CD14-positive monocyte (primary cell): ENCODE data around the gene FNDC3B. TPM values are rescaled to one million over a fixed set of nuclear protein-coding genes. Genes with fewer than 3 reads are reported as not detected.

Source experiments
- DNase-seq, 3 donors: peaks; one replicate each; pipeline ENCODE4 v3.0.0-alpha.2; 2011 to 2022
- H2AFZ ChIP-seq: 2 replicates; pipeline ENCODE4 v1.6.0; 2012; ENCODE audit warnings: mild to moderate bottlenecking, low read depth, low read length, inconsistent platforms; ENCODE audit not compliant: insufficient read depth, poor library complexity, severe bottlenecking
- H3K27ac ChIP-seq, 2 donors: 1 replicate in 1 of 2; 2 replicates in 1 of 2; pipeline ENCODE4 v1.5.1; 2012 to 2013; ENCODE audit warnings: low read length in 2 of 2, control low read depth in 1 of 2, inconsistent platforms in 1 of 2, low read depth in 1 of 2, mild to moderate bottlenecking in 1 of 2
- H3K27me3 ChIP-seq, 2 donors: one replicate each; pipeline versions ENCODE4 v1.6.0 to v1.6.1; 2011 to 2013; ENCODE audit warnings: low read length in 2 of 2; ENCODE audit not compliant: control insufficient read depth in 2 of 2, insufficient read depth in 2 of 2
- H3K36me3 ChIP-seq, 2 donors: replicated peaks in 1 of 2; 1 replicate in 1 of 2; 2 replicates in 1 of 2; pipeline versions ENCODE4 v1.5.1 to v1.6.1; 2012 to 2013; ENCODE audit warnings: low read length in 2 of 2, control low read depth in 1 of 2, inconsistent platforms in 1 of 2, mild to moderate bottlenecking in 1 of 2; ENCODE audit not compliant: insufficient read depth in 2 of 2, control insufficient read depth in 1 of 2
- H3K4me1 ChIP-seq, 2 donors: 1 replicate in 1 of 2; 2 replicates in 1 of 2; pipeline versions ENCODE4 v1.5.1 to v1.6.1; 2012 to 2013; ENCODE audit warnings: low read length in 2 of 2, control low read depth in 1 of 2, inconsistent platforms in 1 of 2, mild to moderate bottlenecking in 1 of 2, moderate library complexity in 1 of 2; ENCODE audit not compliant: insufficient read depth in 2 of 2, control insufficient read depth in 1 of 2
- H3K4me2 ChIP-seq: replicated peaks from 2 replicates; pipeline ENCODE3; 2012; ENCODE audit warnings: low read length, moderate library complexity, mild to moderate bottlenecking; ENCODE audit not compliant: poor library complexity, severe bottlenecking; ENCODE audit errors: extremely low read depth
- H3K4me3 ChIP-seq, 3 experiments: fragments of 200-600 bp in 1 of 3; sonication (generic) in 1 of 3; replicated peaks in 1 of 3; 1 replicate in 2 of 3; 2 replicates in 1 of 3; pipeline ENCODE4 v1.5.1; 2011 to 2013; ENCODE audit warnings: low read length in 3 of 3, mild to moderate bottlenecking in 3 of 3, control low read depth in 2 of 3, low read depth in 2 of 3, inconsistent platforms in 1 of 3, moderate library complexity in 1 of 3
- H3K79me2 ChIP-seq: 2 replicates; pipeline ENCODE4 v1.6.0; 2012; ENCODE audit warnings: mild to moderate bottlenecking, control low read depth, inconsistent platforms, low read length, moderate library complexity; ENCODE audit not compliant: insufficient read depth
- H3K9ac ChIP-seq: 2 replicates; pipeline ENCODE4 v1.6.0; 2017; ENCODE audit warnings: low read length, mild to moderate bottlenecking; ENCODE audit not compliant: insufficient read depth, poor library complexity, severe bottlenecking
- H3K9me3 ChIP-seq, 2 donors: replicated peaks in 1 of 2; 1 replicate in 1 of 2; 2 replicates in 1 of 2; pipeline versions ENCODE4 v1.5.1 to v1.6.1; 2012 to 2013; ENCODE audit warnings: low read length in 2 of 2, control low read depth in 1 of 2; ENCODE audit not compliant: control insufficient read depth in 1 of 2, insufficient read depth in 1 of 2
- H4K20me1 ChIP-seq: 2 replicates; pipeline ENCODE4 v1.6.0; 2012; ENCODE audit warnings: mild to moderate bottlenecking, low read length, control low read depth, moderate library complexity; ENCODE audit not compliant: insufficient read depth
- H3K27ac Mint-ChIP-seq, 7 donors: one replicate each; pipeline ENCODE4 v1.8.0; 2020; ENCODE audit warnings: mild to moderate bottlenecking in 7 of 7, mixed read lengths in 7 of 7, moderate library complexity in 6 of 7, inconsistent platforms in 2 of 7
- H3K27me3 Mint-ChIP-seq, 3 donors: one replicate each; pipeline ENCODE4 v1.8.0; 2021 to 2022; ENCODE audit warnings: low read depth in 3 of 3, mild to moderate bottlenecking in 3 of 3, mixed read lengths in 3 of 3, moderate library complexity in 3 of 3, inconsistent platforms in 1 of 3
- H3K36me3 Mint-ChIP-seq, 2 donors: one replicate each; pipeline ENCODE4 v1.8.0; 2020; ENCODE audit warnings: mixed read lengths in 2 of 2, inconsistent platforms in 1 of 2, mild to moderate bottlenecking in 1 of 2
- H3K4me1 Mint-ChIP-seq: one replicate; pipeline ENCODE4 v1.8.0; 2020; ENCODE audit warnings: mild to moderate bottlenecking, mixed read lengths
- H3K4me3 Mint-ChIP-seq, 2 donors: one replicate each; pipeline ENCODE4 v1.8.0; 2020; ENCODE audit warnings: mild to moderate bottlenecking in 2 of 2, mixed read lengths in 2 of 2, moderate library complexity in 1 of 2
- H3K9me3 Mint-ChIP-seq, 7 donors: one replicate each; pipeline ENCODE4 v1.8.0; 2020 to 2022; ENCODE audit warnings: mixed read lengths in 7 of 7, mild to moderate bottlenecking in 6 of 7, moderate library complexity in 6 of 7, inconsistent platforms in 2 of 7
- WGBS: methylation state at CpG from one replicate; pipeline ENCODE4 v1.1.5; 2013; ENCODE audit warnings: missing lambda C conversion rate; ENCODE audit not compliant: insufficient coverage; 5-methylcytosine and 5-hydroxymethylcytosine counted together
- intact Hi-C, 2 donors: fragments of 100-400 bp; cut with micrococcal nuclease; formaldehyde crosslinking; loops; one replicate each; pipeline versions ENCODE4 v1.15.0 to v1.15.1; 2023
- polyA plus RNA-seq, 3 donors: library from polyadenylated mRNA; depleted of rRNA in 1 of 3; unstranded in 2 of 3; stranded (reverse) in 1 of 3; fragments of 300-500 nt in 2 of 3; fragments of >200 nt in 1 of 3; fragmentation: Illumina TruSeq in 2 of 3; gene quantifications; 1 replicate in 2 of 3; 2 replicates in 1 of 3; pipeline ENCODE4 v1.2.3, GENCODE V29; 2012 to 2021
- TF ChIP-seq, protein P1 (sequence below): fragments of 200-600 bp; IDR thresholded peaks from one replicate; pipeline ENCODE4 v1.8.0; 2022; ENCODE audit warnings: antibody characterized with exemption, mild to moderate bottlenecking

The FNDC3B gene
- polyA plus RNA-seq, 3 donors = 19.6 to 36.1 (median 25.7) TPM

DNA sequence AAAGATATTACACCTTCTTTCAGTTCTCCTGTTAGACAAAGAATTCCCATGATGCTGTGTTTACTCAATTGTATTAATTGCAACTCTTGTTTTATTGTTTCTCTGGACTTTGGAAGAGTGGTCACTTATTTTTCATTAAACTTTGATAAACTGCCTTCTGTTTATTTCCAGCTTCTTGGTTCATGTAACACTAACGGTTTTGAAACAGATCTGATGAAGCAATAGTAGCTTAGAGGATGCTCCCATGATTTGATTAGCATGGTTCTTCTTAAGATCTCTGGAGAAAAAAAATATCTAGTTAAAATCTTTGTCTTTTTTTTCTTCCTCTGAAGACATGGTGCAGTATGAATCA is 90.1 kb downstream of the FNDC3B start:
- intact Hi-C loops = loop anchor here in 1 of 2 donors (5.0 kb wide), 1 partner anchor 33 kb away; no protein-coding TSS in a partner anchor
- TF ChIP-seq, protein P1, sequence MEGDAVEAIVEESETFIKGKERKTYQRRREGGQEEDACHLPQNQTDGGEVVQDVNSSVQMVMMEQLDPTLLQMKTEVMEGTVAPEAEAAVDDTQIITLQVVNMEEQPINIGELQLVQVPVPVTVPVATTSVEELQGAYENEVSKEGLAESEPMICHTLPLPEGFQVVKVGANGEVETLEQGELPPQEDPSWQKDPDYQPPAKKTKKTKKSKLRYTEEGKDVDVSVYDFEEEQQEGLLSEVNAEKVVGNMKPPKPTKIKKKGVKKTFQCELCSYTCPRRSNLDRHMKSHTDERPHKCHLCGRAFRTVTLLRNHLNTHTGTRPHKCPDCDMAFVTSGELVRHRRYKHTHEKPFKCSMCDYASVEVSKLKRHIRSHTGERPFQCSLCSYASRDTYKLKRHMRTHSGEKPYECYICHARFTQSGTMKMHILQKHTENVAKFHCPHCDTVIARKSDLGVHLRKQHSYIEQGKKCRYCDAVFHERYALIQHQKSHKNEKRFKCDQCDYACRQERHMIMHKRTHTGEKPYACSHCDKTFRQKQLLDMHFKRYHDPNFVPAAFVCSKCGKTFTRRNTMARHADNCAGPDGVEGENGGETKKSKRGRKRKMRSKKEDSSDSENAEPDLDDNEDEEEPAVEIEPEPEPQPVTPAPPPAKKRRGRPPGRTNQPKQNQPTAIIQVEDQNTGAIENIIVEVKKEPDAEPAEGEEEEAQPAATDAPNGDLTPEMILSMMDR = no peak
- Mint-ChIP-seq H3K27me3 (no peaks in the 10 kb centered on the region), H3K36me3 (peaks cover 36 to 37% of the 10 kb centered on the region in 2 donors), H3K9me3 (no peaks in the 10 kb centered on the region), H3K27ac (peak overlapping the region; percentile 99 to 100 (median 100)), H3K4me3 (peak overlapping the region in 1 of 2 donors; percentile 66), H3K4me1 (peaks cover 82% of the 10 kb centered on the region)
- no peaks in the 10 kb centered on the region for H4K20me1 ChIP-seq
- H3K27me3 ChIP-seq = no peaks in the 10 kb centered on the region
- no peak for DNase-seq
- peak overlapping the region; percentile 72 for H3K4me2 ChIP-seq
- H2AFZ ChIP-seq = no peak overlapping the region
- H3K4me3 ChIP-seq = peak overlapping the region in 2 of 3 experiments; percentile 10 to 43
- H3K4me1 ChIP-seq = peaks cover 73 to 87% of the 10 kb centered on the region in 2 donors
- H3K27ac ChIP-seq = peak overlapping the region; percentile 88 to 100
- no peaks in the 10 kb centered on the region for H3K9me3 ChIP-seq
- no CpG with 5 or more reads among the region's 1 CpG for WGBS
- H3K36me3 ChIP-seq = peaks cover 0 to 8% of the 10 kb centered on the region in 2 donors
- peaks cover 87% of the 10 kb centered on the region for H3K79me2 ChIP-seq
- peak overlapping the region; percentile 63 for H3K9ac ChIP-seq

DNA sequence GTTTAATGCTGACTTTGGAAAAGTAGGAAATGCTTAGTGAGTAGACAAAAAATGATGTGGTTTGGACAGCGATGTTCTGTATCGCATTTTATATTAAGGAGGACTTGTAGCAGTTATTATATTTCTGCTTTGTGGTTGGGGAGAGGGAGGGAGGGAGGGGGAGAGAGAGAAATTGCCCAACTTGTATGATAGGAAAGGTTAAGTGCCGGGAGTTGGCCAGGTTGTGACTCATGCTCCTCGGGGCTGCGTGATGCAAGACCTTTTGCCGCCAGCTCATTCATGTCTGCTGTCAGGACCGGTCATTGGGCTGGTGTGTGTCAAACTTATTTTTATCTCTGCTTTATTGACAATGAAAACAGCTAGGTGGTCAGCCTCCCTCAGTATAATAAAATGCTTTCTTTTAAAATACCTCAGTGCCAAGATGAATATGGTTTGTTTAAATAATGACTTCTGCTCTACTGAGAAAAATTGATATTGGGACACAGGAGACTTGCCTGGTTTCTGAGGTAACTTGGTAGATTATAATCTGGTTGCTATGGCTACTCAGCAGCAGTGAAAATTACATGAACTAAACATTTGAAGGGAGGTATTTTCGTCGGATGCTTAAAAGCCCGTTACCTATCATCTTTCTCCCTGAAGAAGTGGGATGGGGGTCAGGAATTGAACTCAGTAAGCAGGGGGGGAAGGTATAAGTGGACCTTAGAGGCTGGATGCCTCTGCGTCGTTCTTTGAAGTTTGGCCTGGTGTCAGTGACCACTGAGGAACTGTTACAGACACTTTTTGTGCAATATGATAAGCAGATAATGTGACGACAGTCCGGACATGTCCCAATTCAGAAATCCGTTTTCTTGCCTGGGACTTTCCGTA is 90.7 kb downstream of the FNDC3B start:
- Histone ChIP-seq H2AFZ (no peak overlapping the region), H3K9ac (peak overlapping the region; percentile 98), H3K4me3 (peak overlapping the region in 2 of 3 experiments; percentile 19 to 43), H3K36me3 (peaks cover 0 to 1% of the 10 kb centered on the region in 2 donors), H3K27ac (peak overlapping the region; percentile 96 to 100), H3K9me3 (no peaks in the 10 kb centered on the region), H3K4me1 (peaks cover 78 to 91% of the 10 kb centered on the region in 2 donors), H3K4me2 (peak overlapping the region; percentile 72), H3K27me3 (no peaks in the 10 kb centered on the region), H3K79me2 (peaks cover 87% of the 10 kb centered on the region), H4K20me1 (no peaks in the 10 kb centered on the region)
- WGBS = 0% methylated on average over 10 of the region's 16 CpGs
- peak; percentile 99 to 100 (median 99) for DNase-seq
- Mint-ChIP-seq H3K27me3 (no peaks in the 10 kb centered on the region), H3K4me3 (peak overlapping the region; percentile 49 to 83), H3K4me1 (peaks cover 81% of the 10 kb centered on the region), H3K27ac (peak overlapping the region; percentile 99 to 100 (median 100)), H3K36me3 (peaks cover 30 to 31% of the 10 kb centered on the region in 2 donors), H3K9me3 (no peaks in the 10 kb centered on the region)
- intact Hi-C loops = loop anchor here in 1 of 2 donors (5.0 kb wide), 1 partner anchor 32 kb away; no protein-coding TSS in a partner anchor
- TF ChIP-seq, protein P1 = no peak
